Measurements from ENCODE around the gene RPS6KB1.

DNA sequence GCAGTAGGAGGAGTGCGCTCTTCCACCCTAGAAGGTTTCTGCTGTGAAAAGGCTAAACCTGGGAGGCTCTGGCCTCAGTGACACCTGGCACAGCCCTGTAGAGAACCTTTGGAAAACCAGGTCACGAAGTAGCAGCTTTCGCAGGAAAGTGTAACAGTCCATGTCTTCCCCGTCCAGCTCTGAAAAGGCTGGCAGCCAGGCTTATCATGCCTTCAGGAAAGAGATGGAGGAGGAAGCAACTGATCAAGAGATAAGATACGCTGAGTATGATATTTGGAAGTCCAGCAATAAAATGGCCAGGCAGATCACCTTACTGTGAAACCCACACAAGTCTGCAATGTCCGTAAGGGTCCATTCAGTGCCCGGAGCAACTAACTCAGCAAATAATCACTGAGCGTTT lies 22.4 kb upstream of the RPS6KB1 start:
- no peak for TF ChIP-seq POLR2A (IDR thresholded peaks at IDR 0.05)
- TF ChIP-seq, protein P1, sequence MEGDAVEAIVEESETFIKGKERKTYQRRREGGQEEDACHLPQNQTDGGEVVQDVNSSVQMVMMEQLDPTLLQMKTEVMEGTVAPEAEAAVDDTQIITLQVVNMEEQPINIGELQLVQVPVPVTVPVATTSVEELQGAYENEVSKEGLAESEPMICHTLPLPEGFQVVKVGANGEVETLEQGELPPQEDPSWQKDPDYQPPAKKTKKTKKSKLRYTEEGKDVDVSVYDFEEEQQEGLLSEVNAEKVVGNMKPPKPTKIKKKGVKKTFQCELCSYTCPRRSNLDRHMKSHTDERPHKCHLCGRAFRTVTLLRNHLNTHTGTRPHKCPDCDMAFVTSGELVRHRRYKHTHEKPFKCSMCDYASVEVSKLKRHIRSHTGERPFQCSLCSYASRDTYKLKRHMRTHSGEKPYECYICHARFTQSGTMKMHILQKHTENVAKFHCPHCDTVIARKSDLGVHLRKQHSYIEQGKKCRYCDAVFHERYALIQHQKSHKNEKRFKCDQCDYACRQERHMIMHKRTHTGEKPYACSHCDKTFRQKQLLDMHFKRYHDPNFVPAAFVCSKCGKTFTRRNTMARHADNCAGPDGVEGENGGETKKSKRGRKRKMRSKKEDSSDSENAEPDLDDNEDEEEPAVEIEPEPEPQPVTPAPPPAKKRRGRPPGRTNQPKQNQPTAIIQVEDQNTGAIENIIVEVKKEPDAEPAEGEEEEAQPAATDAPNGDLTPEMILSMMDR (IDR thresholded peaks at IDR 0.05) = no peak

All from body of pancreas (tissue), 4 donors.